Ishikawa (cell line): ENCODE measurements around the gene SLFN12L.

ENCODE experiments used
- CREB1 ChIP-seq: IDR thresholded peaks from 2 replicates; pipeline ENCODE4 v1.6.1; 2012; ENCODE audit warnings: low read depth
- EP300 ChIP-seq: IDR thresholded peaks from 2 replicates; pipeline ENCODE4 v1.6.1; 2012; ENCODE audit warnings: borderline replicate concordance
- FOXM1 ChIP-seq: IDR thresholded peaks from 2 replicates; pipeline ENCODE4 v1.6.1; 2012; ENCODE audit warnings: low read depth, borderline replicate concordance
- TAF1 ChIP-seq: IDR thresholded peaks from 2 replicates; pipeline ENCODE4 v1.6.1; 2012; ENCODE audit warnings: low read depth, mild to moderate bottlenecking
- TEAD4 ChIP-seq: IDR thresholded peaks from 2 replicates; pipeline ENCODE4 v1.6.1; 2012
- YY1 ChIP-seq: IDR thresholded peaks from 2 replicates; pipeline ENCODE4 v1.6.1; 2012; ENCODE audit warnings: low read depth
- TF ChIP-seq, protein P1 (sequence below): IDR thresholded peaks from 2 replicates; pipeline ENCODE4 v1.6.1; 2012; ENCODE audit warnings: low read depth, mild to moderate bottlenecking

- TF ChIP-seq EP300 (no peak), TEAD4 (no peak), YY1 (no peak), FOXM1 (no peak), CREB1 (no peak), TAF1 (no peak)
- TF ChIP-seq, protein P1, sequence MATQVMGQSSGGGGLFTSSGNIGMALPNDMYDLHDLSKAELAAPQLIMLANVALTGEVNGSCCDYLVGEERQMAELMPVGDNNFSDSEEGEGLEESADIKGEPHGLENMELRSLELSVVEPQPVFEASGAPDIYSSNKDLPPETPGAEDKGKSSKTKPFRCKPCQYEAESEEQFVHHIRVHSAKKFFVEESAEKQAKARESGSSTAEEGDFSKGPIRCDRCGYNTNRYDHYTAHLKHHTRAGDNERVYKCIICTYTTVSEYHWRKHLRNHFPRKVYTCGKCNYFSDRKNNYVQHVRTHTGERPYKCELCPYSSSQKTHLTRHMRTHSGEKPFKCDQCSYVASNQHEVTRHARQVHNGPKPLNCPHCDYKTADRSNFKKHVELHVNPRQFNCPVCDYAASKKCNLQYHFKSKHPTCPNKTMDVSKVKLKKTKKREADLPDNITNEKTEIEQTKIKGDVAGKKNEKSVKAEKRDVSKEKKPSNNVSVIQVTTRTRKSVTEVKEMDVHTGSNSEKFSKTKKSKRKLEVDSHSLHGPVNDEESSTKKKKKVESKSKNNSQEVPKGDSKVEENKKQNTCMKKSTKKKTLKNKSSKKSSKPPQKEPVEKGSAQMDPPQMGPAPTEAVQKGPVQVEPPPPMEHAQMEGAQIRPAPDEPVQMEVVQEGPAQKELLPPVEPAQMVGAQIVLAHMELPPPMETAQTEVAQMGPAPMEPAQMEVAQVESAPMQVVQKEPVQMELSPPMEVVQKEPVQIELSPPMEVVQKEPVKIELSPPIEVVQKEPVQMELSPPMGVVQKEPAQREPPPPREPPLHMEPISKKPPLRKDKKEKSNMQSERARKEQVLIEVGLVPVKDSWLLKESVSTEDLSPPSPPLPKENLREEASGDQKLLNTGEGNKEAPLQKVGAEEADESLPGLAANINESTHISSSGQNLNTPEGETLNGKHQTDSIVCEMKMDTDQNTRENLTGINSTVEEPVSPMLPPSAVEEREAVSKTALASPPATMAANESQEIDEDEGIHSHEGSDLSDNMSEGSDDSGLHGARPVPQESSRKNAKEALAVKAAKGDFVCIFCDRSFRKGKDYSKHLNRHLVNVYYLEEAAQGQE, result no peak
Observed at GRCh38 chr17:35529866-35530265, 7.6 kb downstream of the SLFN12L start.
